Smooth muscle cell of the brain vasculature (primary cell): Measurements from ENCODE around the gene ADCY5.

Experiments used
- DNase-seq: peaks from one replicate; pipeline ENCODE4 v3.0.0-alpha.2; 2012; ENCODE audit warnings: low read depth, low spot score

Gene ADCY5

DNA sequence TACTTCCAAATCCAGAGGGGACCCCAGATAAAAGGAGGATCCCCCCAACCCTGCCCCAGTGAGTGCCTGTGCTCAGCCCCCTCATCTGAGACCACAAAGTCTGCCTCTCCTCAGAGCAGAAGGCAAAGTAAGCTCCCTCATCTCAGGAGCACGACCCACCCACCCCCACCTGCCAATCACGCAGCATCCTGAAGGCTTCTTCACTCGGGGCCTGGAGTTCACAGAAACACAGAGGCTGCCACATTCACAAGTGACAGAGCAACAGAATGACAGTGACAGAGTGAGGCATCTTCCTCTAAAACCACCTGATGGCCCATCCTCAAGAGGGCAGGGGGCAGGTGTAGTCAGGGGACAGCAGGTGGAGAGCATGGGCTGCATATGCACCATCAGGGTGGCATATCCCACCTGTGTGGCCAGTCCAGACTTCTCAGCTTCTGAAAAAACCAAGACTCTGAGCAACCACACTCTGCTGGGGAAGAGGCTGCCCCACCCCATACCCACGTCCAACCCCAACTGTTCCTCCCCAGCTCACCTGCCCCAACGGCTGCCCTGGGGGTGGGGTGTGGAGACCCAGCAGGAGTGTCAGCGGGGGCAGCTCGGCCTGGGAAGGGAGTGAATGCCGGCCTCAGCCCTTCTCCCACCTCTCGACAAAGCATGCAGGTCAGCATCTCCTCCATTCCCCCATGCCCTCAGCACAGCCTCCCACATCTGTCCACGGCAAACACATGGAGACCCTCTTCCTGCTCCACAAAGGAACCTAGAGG lies 19.3 kb downstream of the ADCY5 start:
- no peak for DNase-seq

DNA sequence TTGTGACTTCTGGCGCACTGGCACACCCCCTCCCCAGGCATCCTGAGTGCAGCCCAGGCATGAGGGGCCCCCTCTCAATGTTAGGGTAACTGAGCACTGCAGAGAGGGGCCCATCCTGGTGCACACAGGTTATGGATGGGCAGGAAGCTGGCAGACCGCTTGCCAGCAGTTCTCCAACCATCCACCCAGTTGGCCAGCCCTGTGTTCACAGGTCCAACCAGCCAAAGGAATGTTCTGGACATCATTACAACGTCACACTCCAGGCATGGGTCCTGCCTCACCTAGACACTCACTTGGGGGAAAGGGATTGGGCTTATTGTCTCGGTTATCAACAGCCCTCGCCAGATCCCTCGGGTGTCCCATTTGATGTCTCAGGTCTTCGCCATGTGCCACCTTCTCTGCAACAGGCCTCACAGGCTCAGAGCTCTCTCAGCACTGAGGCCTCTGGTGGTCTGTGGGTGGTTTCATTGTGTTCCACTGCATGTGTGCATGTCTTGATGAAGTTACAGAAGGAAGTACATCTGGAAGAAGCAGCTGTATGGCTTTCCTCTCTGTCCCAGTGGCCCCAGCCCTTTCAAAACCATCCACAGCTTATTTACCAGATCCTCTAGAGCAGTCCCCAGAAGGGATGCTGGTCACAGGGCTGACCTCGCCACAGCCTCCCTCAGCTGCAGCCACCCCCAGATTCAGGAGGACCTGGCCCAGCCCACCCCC lies 23.7 kb downstream of the ADCY5 start:
- no peak for DNase-seq

DNA sequence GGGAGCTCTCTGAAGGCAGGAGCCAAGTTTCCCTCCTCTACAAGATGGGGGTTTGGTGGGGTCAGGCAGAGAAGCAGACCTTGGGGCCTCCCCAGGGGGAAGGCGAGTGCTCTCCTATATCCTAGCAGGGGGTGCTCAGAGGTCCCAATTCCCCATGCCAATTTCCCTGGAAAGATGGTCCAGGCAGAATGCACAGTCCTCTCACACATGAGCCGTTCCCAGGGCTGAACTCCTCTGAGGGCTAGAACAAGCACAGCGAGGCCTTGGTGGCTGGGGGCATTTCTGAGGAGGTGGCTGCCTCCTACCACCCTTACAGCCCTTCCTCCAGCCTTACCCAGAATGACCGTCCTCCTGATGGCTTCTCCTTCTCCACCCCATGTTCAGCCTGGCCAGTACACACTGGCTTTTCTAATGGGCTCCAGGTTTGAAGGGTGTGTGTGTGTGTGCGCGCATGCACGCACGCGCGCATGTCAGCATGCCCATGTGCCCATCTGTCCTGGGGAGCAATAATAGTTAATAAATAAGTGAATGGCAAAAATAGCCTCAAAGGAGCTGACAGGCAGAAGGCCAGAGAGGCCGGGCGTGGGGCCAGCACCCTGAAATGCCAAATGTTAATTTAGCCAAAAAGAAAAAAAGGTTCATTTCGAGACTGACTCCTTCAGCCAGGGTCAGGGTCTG lies 24.4 kb downstream of the ADCY5 start:
- no peak for DNase-seq

DNA sequence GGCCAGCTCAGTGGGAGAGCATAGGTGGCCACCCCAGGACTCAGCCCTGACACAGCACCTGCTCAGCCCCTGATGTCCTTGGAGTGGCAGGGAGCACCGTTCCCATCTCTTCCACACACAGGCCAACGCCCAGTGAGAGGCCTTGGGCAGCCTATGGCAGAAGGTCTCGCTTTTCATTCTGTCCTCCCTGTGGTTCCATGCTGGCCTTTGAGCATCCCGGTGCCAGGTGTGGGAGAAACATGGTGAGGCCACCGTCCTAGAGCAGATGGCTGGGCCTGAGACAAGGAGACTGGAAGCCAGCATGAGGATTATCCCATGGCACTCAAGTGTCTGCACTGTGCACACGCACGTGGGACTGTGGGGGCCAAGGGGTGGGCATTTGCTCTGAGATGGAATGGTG lies 25.1 kb downstream of the ADCY5 start:
- DNase-seq: no peak

DNA sequence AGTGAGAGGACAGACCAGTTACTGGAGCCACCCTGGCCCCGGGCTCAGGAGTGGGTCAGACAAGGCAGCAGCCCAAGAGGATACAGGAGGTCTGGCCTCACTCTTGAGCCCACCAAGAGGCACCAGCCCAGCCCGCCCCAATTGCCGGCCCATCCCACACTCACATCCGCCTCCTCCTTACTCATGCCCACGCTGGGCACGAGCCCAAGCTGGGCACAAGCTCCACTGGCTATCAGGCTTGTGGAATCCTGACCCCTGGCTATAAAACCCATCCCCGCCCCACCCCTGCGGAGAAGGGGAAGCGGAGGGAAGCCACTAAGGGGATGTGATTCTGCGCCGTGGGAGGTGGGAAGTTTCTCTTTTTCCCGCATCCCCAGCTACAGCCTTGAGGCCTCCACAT lies 25.9 kb downstream of the ADCY5 start:
- no peak for DNase-seq

DNA sequence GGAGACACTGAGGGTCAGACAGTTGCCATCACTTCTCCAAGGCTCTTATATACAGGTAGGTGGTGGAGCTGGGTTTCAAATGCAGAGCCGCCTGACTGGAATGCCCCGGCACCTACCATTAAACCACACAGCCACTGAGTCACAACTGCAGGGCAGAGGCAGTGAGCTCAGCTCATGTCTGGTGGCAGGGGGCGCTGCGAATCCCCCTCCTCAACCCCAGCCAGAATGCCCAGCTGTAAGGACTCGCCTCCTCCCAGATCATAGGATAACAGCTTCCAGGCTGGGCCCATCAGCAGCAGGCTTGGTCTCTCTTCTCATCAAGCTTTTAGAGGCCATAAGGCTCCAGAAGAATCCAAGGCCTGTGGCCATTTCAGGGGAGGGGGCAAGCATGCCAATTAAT lies 26.4 kb downstream of the ADCY5 start:
- DNase-seq: no peak

DNA sequence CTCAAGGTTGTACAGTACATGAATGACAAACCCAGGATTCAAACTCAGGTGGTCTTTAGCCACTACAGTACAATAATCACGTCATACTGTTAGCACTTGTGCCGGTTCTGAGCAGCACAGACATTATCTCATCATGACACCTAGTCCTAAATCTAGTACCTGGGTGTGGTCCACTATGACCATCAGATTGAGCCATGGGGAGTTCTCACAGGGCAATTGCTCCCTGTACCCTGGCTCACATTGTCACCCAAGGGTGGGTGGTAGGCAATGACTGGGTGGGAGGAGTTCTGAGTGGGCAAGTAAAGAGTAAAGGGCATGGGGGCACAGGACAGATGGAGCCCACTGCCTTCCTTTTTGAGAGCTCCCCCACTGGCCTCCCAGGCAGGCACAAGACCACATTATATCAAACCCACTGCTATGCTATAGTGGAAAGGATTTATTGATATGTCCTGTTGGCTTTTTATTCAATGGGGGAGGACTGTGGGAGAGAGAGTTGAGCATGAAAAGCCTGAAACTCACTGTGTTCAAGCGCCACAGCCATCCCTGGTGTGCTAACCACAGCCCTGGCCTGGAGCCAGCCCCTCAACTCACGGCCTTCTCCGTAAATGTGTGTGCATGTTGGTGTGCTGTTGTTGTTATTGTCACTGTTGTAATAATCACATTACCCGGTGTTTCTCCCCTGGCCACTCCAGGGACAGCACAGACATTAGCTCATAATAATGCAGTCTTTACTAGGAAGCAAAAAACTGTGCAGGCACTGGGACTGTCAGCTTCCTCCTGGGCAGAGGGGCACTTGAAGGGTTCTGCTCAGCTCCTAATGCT lies 27.3 kb downstream of the ADCY5 start:
- DNase-seq: peak; percentile 35

DNA sequence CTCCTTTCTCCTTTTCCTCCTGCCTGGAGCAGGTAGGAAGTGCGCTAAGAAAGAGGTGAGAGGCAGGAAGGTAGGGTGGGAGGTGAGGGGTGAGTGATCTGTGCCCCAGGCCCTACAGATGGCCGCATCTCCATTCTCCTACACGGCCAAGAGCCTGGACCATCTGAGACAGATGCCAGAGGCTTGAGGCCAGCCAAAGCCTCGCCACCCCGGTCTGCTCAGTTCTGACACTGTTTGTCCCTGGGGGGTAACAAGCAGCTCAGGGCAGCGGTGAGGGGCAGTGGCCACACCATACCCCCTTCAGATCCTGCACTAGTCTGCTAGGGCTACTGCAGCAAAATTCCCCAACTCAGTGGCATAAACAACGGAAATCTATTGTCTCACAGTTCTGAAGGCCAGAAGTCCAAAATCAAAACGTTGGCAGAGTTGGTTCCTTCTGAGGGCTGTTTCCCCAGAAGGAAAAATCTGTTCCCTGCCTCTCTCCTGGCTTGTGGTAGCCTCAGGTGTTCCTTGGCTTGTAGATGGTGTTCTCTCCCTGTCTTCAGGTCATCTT lies 28.4 kb downstream of the ADCY5 start:
- DNase-seq: no peak

DNA sequence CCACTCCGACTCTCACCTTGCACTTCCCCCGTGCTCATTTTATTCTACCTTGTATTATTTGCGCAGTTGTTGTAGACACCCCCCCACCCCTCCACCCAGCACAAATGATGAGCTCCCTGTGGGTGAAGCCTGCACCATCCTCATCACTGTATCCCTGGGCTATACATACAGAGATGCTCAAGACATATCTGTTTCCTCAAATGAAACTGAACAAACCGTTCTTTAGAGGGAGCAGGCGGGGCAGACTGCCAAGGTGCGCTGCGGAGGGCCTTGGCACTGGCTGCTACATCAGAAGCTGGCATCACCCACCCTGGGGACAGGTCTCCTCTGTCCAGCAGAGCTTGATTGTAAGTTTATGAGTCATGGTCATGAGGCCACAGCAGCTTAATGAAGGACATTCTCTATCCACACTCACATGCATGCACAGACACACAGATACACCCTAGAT lies 29.0 kb downstream of the ADCY5 start:
- no peak for DNase-seq

DNA sequence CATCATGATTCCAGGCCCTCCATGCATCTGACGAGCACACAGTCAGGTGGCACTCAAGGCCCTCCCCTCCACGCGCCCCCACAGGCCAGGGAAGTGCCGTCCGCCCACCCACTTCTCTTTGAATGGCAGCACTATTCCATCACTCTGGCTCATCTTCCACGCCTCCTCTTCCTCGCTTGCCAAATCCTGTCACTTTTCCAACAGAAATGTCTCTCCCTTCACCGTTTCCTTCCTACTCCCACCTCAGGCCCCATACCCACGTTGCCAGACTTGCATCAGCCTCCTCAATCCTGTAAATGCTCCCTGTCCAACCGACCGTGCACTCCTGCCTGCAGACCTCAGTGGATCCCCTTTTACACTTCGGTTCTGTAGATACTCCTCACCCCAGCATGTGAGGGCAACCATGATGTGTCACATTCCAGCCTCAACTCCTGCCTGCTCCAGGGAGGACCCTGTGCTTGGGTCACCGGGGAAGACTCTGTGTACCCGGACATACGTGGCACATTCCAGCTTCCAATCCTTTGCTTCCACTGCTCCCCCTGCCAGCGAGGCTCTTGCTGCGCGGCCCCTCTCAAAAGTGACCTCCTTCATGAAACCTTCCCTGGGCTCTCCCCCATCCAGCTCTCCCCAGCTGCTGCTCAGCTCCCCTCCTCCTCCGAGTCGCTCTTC lies 29.6 kb downstream of the ADCY5 start:
- DNase-seq: no peak

DNA sequence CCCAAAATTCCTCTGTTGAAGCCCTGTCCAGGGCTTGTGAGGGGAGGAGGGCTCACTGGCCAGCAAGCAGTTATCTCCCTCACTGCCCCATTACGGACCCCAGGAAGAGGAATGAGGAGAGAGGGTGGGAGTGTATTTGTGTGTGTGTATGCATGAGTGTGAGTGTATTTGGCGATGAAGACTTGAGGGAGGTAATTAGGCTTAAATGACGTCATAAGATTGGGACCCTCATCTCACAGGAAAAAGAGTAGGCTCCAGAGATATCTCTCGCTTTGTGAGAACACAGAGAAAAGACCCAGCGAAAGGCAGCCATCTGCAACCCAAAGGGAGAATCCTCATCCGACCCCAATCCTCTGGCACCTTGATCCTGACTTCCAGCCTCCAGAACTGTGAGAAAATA lies 32.2 kb downstream of the ADCY5 start:
- DNase-seq: no peak

DNA sequence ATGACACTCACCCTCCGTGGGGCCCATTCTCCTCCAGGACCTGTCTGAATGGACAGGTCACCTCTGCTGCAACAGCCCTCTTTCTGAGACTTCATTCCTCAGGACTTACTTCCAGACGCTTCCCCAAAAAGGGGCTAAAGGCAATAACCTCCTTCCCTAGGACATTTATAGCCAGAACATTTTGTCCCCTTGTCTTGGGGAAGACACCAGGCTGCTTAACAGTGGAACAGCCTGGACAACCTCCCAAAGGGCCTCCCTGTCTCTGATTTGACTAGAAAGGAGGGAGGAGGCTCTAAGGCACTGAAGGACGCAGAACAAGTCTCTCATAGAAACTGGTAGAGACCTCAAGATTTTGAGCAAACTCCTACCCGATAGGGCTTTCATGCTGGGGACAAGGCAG lies 32.7 kb downstream of the ADCY5 start:
- DNase-seq: no peak

DNA sequence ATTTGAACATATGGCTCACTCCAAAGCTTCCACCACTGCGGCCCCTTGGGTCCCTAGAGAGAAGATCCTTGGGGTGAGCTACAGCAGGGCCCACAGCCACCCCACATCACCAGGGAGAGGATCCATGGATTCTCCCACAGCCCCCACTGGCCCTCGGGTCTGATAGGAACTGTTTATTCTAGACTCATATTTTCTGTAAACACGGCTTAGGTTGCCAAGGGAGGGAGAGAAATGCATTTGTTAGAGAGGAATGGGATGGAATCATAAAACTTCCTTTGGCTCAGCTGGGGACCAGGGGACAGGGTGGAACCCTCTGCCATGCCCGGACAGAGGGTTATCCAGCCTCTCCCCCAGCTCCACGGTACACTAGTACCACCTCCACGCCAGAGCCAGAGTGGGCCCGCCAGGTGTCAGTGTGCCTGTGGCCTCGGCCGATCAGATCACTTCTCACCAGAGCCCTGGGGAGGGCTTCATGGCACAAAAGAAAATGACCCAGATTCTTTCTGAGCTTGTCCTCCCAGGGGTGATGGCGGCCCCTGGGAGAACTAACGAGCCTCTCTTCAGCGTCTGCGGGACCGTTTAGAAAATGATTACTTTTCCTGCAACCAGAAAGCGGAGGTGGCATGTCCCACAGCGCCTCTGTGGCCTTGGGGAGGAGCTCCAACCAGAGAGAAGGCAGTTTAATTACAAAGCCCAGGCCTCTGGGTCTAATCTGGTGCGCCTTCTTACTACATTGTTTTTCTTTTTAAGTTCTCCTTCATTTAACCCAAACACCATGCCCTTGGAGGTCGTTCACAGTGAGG lies 33.7 kb downstream of the ADCY5 start:
- DNase-seq: no peak

DNA sequence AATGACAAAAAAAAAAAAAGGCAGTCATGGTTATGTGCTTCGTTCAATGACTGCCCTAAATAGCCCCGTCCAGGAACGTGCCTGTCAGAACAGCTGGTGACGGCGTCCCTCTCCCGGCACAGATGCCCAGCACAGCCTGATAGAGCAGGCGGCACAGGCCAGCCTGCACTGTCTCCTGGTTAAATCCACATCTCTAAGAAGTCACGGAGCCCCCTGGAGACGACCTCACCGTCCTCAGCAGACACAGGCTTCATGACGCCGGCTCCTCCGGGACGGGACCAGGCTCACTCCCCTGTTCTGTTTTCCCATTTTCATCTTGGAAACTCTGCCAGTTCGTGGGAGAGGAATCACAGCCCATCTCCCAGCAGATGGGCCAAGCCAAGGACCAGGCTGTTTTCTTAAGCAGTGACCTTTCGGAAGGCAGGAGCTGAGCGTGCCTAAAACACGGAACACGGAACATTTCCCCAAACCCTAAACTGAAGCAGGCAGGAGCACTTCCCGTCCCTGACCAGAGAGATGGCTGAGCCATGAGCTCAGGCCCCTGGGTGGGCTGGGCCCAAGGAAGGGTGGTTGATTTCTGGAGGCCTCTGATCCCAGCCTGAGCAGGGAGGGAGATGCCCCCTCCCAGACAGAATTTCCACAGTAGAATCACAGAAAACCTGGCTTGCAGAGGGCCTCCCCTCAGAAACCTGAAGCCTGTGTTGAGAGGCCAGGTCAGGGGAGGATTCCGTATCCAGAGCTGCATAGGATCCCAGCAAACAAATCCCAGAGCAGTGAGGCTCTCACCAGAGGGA lies 35.9 kb downstream of the ADCY5 start:
- peak; percentile 32 for DNase-seq

DNA sequence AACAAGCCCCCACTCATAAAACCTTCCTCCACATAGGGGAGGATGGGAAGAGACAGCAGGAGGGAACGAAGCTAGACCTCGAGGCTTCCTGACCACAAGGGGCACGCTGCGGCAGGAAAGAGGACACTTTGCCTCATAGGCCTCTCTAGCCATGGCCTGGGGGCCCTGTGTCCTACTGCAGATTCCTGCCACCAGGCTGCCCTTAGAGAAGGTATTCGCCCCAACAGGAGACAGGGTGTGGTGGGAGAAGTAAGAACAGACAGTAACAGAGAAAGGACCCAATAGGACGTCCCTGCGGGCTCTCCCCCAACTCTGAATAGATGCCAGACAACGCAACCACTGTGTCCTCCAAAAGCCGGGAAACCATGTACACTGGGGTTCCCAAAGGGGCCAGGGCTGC lies 36.8 kb downstream of the ADCY5 start:
- DNase-seq: no peak

DNA sequence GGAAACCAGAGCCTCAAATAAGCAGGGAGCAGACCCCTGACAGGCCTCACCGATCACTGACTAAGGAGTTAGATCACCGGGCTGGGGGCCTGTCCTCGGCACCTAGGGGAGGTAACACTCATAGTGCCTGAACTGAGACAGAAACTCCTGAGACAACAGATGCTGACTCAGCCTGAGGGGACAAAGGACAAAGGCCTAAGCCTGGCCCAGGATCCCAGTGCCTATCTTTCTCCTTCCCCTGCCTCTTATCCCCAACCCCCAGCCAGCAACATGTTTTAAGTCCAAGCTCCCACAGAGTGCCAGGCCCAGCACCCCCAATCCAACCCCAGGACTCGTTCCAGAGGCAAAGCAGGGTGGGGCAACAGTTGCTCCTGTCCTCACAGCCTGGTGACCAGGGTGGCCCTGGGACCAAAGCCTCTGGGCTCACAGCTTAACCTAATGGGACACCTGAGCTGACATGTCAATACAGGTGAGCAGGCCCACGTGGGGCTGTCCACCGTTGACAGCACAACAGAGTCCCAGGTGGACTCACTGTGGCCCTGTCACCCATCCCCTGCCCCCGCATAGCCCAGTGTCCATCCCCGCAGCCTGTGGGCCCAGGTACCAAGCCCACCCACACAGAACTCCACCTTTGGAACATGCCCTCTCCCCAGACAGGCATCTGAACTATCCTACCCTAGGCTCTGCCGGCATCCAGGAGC lies 37.4 kb downstream of the ADCY5 start:
- DNase-seq: no peak

DNA sequence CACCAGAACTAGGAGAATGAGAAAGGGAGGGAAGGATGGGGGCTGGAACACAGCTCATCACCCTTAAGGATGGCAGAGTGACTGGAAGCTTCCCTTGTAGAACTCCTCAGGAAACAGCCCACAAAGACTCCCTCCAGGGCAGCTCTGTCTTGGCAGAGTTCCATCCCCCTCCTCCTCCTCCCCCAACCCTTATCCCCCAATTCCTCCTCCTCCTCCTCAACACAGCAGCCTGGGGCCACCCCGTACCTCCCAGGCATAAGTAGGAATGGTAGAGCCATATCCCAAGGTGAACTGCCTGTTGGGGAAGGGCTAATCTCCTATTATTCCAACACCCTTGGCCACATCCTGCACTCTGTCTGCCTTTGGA lies 38.8 kb downstream of the ADCY5 start:
- no peak for DNase-seq

DNA sequence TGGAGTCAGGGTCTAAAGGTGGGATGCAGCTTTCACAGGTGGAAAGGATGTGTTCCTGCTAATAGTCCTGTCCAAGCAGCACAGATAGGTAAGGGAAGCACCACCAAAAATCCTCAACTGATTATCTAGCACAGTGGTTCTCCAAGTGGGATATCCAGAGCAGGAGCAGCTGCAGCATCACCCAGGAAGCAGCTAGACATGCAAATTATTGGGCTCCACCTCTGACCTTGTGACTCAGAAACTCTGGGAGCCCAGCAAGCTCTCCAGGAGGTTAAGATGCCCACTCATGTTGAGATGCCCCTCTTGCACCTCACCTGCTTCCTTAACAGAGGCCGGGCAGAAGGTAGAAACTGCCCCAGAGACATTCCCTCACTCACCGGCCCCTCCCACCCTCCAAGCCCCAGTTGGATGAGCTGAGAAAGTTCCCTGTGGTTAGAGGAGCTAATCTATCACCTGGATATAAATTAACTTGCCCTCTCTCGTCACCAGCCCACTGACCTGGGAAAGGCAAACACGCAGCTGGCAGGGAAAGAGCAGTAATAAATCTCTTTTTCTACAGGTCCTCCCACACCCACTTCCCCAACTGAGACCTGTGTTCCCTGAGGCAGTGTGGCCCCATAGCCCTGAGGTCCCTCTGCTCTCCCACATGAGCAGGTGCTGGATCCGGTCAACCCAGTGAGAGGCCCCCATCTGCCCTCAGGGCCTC lies 39.3 kb downstream of the ADCY5 start:
- DNase-seq: no peak
